AG08396 (cell line): ENCODE measurements around the gene PHRF1.

ENCODE experiments used
- DNase-seq: peaks from one replicate; pipeline ENCODE4 v3.0.0; 2012; ENCODE audit warnings: low spot score, mixed read lengths

PHRF1 gene

DNA sequence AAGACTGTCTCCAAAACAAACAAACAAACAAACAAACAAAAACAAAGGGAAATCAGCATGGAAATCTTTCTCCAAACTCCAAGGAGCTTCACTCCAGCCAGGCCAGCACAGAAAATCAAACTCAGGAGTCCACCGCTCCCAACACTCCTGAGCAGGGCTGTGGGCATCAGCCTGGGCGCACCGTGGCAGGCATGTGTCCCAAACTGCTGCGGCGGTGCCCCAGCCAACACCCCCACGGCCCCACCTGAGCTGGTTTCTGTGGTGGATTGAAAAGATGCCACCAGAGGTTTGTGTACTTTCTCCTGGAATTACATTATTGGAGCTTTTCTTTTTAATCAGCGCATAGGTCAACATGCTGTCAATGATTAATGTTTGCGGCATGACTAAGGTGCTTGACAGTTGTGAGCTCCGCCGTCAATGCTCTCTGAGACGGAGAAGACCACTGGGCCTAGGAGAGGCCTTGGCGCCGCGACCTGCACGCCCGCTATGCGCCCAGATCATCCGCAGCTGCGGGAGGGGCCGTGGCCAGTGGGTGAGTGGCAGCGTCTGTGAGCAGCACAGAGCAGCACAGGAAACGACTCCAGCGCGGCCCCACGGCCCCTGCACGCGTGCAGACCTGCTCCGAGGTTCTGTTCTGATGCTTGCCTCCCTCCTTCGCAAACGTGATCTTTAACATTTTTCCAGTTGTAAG lies 78.9 kb downstream of the PHRF1 start:
- DNase-seq, result no peak

DNA sequence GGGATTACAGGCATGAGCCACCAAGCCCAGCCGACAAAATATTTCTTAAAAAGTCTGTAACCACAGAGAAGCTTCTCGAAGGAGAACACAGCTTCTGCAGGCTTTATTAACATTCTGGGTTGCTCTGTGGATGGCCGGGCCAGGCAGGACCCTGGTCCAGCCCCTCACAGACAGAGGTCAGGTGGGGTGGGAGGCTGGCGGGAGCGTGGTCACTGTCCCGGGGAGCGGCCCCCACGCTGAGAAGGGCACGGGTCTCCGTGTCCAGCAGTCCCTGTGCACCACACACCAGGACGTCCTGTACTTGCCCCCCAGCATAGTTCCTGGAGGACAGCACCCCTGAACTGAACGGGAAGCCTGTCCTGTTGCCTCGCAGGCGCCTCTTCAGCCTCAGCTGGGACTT lies 80.2 kb downstream of the PHRF1 start:
- DNase-seq, result no peak

DNA sequence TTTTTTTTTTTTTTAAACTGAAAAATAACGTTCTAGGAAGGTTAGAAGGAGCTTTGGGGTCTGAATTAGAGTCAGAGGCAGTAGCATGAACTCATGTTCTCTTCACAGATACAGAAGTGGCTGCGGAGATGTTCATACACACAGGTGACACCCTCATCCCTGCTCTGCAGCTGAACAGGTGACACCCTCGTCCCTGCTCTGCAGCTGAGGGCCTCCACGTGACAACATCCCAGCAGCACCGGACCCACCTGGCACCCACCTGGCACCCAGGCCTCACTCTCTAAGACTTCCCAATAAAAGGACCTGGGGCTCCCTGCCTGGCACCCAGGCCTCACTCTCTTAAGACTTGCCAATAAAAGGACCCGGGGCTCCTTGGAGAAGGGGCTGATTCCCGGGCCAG lies 80.6 kb downstream of the PHRF1 start:
- no peak for DNase-seq

DNA sequence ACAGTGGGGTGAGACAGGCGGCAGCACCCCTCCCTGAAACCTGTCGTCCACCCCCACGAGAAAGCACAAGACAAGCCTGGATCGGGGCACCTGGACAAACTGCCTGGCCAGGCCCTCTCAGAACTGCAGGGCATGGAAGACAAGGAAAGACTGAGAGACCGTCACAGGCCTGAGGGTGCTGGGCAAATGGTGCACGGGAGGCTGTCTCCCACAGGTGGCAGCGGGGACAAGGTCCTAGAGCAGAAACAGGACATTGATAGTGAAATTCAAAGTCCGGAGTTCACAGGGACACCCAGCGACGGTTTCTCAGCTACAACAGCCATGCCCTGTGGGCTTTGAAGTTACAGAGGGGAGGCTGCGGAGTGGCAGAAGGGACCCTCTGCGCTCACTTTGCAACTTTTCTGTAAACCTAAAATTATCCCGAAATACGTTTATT lies 81.4 kb downstream of the PHRF1 start:
- DNase-seq, result no peak

DNA sequence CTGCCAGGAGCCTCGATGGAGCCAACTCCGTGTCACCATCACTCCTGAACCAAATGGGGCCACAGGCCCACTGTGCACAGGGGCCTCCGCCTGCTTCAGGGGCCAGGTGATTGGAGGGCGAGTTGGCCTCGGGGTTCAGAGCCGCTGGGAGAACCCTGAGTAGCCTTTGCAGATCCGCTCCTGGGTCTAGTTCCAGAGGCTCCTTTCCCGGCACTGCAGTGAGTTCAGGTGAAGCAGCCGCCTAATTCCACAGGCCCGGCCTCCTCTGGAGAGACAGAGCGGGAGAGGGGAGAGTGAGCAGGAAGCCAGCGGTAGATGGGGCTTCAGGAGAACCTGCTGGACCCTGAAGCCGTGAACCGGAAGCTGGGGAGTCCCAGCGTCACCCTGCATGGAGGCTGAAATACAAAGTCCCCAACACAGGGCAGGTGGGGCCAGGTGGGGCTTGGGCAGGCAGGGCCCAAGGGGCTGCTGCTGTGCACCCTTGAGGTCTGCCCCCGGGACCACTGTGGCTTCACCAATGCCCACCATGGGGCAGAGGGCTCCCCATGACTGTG lies 83.3 kb downstream of the PHRF1 start:
- no peak for DNase-seq

DNA sequence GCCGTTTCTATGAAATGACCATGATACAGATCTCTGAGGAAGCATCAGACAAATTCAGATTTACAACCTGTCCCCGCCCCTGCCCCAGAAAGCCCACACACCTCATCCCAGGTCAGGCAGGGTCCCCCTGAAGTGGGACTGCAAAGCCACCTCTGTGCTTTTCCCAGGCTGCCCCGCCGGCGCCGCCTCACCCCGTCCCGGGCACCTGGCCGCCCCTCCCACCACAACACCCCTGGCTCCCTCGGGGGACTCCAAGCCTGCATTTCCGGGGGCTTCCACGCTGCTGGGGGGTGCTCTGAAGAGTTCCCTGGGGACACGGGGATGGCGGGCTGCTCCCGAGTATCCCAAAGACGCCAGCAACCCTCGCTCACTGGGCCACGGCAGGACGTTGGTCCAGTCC lies 84.0 kb downstream of the PHRF1 start:
- no peak for DNase-seq

DNA sequence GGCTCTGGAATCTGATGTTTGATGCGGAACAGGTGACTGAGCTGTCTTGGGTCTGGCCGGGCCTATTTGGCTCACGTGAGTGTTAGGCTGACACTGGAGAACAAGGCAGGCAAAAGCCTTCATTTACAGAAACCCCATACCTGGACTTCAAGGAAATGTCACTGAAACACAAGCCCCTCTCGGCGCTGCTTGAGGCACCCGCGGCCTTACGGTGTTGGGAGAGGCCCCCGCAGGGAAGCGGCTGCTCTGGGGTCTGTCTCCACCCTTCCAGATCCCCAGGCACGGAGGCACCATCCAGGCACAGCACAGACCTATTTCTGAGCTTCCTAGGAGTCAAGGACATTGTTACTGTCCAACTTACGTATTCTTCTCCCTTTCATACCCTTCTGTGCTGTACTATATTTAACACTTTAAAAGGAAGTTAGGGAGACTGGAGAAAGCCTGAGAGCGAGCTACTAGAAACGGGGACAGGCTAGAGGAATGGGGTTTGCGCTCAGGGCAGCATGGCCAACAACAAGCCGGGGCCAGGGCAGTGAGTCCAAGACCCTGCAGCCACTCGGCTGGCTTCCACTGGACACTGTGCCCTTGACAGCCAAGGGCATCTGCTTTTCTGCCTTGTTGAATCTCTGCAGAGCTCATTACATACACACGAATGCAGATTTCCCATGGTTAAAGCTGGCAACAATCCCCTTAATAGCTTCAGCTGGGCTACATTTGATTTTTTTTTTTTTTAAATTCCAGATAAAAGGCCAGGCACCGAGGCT lies 84.6 kb downstream of the PHRF1 start:
- no peak for DNase-seq
